Fibroblast of skin of right quadriceps (primary cell): ENCODE data around the gene SOX13.

Experiments used
- DNase-seq: peaks from one replicate; pipeline ENCODE4 v3.0.0-alpha.2; 2013

Gene SOX13

DNA sequence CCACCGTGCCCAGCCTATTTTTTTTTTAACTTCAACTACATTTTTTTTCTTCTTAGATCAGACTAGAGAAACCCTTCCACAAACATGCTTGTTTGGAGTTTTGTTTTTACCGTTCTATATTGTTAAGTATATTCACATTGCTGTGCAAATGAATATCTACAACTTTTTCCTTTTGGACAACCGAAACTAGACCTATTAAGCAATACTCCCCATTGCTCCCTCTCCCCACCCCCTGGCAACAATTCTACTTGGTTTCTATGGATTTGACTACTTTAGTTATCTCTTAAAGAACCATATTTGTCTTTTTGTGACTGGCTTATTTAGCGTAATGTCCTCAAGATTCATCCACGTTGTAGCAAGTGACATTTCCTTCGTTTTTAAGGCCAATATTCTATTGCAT, 59.8 kb downstream of the SOX13 start:
- DNase-seq = no peak

DNA sequence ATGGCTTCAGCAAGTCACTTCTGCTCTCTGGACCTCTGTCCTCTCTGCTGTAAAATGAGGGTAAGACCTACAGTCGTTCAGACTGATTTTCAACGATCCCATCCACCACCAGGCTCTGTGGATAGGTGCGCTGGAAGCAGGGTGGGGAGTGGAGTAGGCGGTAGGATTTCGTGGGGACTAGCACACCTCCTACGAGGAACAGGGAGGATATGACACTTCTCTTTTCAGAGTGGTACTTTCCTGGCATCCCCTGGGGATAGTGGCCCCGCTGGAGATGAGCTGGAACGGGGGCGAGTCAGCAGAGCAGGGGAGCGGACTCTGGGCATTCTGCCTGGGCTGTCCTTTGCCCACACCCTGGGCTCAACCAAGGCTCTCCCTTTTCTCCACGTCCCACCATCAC, 61.2 kb downstream of the SOX13 start:
- no peak for DNase-seq

DNA sequence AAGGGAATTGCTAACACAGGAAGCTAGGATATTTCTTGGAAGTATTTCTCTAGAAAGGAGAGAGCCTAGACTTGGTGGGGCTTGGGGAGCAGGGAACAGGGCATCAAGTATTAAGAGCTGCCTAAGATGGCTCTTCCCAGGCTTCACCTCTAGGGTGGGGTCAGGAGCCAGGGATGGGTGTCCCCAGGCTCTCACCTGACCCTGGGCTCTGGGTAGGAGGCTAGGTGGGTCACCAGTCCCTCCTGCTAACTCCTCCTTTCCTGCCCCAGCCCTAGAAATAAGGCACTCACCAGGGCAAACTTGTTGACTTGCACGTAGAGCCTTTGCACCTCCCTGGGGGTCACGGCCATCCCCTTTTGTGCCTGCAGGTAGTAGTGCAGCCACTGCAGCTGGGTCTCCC, 63.9 kb downstream of the SOX13 start:
- DNase-seq = no peak

DNA sequence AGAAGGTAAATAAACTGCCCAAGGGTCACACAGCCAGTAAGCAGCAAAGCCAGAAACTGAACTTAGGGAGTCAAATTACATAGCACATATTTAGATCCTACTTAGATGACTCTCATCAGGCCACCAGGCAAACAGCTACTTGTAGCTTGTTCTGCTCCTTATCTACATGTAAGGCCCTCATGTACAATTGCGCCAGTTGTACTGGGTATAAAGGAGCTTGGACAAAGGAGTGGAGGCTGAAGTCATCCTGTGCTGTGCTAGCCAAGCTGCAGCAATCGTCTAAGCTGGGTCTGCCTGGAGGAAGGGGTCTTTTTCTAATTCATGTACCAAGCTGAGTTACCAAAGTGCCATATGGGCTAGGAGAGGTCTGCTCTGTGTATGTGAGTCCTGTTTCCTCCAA, 66.2 kb downstream of the SOX13 start:
- no peak for DNase-seq

DNA sequence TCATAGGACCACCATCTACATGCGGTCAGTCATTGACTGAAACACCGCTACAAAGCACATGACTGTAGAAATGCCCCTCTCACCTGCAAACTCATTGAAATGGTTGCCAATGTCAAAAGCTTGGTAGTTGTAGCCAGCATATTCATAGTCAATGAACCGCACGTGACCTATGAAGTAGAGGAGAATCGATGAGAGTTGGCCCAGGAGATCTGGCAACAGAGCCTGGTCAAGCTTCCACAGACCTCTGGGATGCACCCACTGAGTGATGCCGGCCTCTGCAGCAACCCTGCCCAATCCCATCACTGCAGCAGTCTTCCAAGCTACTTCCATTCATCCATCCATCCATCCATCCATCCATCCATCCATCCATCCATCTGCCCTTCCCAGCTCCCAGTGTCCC, 67.0 kb downstream of the SOX13 start:
- no peak for DNase-seq

DNA sequence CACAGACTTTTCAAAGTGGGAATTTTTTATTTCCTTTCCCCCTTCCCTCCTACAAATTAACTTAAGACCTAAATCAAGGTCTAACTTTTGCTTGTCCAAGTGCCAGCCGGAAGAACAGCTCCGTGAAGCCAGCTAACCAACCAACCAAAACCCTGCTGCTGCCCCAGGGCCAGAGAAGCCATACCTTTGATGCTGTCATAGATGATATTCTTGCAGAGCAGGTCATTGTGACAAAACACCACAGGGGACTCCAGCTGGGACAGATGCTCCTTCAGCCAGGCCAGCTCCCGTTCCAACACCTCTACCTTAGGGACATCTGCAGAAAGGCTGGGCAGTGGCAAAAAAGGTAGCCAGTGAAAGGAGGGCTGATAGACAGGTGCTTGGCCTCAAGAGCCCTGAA, 68.2 kb downstream of the SOX13 start:
- DNase-seq = no peak

DNA sequence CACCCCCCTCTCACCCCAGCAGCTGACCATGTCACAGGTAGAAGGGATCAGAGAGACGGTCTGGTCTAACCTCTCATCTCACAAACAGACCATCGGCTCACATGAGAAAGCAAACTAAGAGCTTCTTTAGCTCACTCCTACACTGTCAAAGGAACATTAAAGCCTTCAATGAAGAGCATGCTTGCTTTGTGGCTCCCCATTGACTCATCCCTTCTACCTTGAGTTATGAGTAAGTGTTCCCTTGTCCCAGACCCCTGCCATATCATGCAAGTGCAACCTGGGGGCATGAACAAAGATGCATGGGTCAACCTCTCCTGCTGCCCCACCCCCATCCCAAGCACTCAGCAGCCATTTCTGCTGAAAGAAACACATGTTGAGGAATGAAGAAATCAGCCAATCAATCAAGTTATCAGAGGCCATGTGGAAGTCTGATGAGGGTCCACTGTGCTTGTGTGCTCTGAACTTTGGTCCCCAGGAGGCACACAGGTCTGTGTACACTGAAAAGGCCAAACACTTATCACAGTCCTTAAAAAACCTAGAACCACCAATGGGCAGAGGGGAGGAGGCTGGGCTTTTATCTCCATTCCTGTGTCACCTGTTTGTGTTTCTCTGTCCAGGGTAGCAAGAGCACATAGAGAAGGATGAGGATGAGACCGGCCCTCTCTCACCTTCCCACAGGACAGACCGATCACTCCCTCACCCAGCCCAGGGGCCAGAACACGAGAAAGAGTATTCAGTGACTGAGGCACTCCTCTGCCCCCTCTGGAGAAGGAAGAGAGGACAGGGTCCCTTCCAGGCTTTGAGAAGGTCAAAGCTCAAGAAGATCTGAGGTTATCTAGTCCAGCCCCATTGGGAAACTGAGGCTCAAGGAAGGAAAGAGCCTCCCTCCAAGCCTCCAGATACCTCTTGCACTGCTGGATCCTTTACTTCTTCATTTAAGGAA, 69.4 kb downstream of the SOX13 start:
- DNase-seq = no peak

DNA sequence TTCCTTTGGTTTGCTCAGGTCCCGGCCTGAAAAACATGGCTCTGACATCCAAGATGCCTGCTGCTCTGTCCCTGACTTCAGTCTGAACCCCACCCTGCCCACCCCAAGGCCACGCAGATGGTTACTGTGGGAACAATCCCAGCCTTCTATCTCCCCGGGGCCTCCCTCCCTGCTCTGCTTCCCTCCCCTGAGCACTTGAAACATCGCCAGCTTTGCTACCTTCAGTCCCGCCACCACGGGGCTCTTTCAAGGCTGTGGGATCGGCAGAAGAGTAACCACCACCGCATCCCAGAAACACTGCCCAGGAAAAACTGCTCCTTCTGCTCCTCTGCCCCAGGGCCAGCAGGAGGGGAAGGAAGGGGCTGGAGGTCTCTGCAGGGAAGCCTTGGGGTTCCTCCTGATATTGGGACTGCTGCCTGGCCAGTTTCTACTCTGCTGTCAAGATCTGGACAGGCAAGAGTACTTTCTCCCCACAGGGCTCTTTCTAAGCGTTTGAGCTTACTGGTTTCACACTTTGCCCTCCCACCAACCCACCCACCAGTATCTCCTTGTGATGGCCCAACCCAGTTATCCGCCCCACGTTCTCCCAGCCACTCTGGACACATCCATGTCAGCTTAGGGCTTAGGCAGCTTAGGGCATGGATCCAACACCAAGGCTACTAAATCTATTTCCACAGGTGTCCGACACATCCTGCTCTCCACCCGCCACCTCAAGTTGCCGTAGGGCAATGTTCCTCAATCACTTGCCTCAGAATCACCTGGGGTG, 70.5 kb downstream of the SOX13 start:
- no peak for DNase-seq

DNA sequence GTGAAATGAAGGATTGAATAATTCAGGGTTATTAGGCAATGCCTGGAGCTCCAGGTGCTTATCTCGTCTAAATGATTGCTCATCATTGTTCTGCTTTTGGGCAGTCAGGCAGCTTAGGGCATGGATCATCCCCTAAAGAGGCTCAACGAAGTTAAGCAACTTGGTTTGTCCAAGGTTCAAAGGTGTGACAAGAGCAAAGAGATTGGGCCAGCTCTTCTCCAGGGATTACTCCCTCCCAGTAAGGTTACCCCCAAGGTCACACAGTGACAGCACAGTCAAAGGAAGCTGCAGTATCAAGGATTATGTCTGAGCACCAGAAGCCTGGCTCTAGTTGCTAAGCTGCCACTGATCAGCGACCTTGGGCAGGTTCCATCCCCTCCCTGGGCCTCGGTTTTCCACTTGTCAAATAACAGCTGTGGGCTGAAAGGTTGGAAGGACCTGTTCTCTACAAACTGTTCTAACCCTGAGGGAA, 72.2 kb downstream of the SOX13 start:
- no peak for DNase-seq

DNA sequence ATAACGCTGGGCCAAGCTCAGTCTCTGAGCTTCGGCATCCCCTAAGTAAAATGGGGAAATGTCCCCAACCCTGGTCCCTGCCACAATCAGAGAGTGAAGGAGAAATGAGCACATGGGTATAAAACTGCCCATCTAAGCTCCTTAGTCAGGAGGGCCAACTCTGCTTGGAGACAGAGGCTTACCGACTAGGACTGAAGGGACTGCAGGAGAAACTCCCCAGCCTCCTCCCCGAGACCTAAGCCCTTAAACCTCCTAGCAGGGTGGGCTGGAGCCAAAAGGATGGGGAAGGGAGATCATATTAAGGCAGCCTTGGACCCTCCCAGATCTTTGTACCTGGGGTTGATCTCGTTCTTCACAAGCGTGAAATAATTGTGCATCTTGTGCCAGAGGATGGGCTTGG, 73.4 kb downstream of the SOX13 start:
- DNase-seq = no peak

DNA sequence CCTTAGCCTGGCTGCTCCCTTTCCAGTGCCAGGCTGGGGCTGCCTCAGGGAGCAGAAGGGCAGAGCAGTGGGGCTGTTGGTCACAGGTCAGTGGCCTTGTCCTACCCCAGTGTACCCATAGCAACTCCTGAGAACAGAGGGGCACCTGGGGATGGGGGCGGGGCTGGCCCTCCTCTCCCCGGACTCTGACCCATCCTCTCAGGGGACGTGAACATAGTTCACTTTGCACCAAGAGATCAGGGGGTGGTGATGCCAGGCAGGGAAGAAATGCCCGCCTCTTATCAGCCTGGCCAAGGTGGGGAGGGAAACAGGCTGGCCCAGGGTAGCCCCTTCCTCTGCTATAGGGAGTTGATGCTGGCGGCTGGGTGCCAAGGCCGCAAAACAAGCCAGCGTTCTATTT, 74.0 kb downstream of the SOX13 start:
- no peak for DNase-seq

DNA sequence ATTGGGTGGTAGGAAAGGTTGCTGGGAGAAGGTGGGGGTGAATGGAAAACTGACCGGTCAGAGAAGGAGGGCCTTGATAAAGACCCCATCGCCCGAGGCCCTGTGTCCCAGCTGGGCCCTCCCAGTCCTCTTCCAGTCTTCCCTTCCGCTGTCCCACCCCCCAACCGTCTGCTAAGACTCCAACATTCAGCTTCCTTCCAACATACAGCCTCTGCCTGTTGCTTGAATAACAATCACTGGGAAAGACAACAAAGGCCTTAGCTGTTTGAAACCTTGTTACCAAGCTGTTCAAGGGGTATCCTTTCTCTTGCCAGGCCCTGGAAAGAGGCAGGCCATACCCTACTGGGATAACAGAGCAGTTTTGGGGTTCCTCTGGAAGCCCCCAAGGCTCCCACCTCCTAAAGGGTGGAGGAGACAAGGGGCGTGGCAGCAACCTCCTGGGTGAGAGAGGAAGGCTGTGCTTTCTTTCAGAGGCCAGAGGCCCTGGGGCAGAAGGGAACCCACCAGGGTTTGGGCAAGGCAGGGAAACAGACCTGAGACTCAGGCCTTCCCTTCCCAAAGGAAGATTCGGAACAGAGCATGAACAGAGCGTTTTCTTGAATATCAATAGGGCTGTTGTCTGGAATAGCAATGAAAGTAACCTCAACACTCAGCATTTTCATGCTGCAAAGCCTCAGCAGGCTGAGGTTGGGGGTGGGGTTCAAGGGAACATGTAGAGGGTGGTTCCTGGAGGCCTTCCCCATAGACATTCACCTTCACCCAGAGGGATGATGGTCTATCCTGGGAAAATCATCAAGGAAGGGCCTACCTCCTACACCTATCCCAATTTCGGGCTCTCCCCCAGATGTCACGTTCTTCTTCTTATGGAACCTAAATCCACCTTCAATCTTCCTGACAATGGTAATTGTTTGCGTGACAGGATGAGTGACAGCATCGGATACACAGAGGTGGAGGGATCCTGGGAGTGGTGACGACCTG, 74.8 kb downstream of the SOX13 start:
- no peak for DNase-seq

DNA sequence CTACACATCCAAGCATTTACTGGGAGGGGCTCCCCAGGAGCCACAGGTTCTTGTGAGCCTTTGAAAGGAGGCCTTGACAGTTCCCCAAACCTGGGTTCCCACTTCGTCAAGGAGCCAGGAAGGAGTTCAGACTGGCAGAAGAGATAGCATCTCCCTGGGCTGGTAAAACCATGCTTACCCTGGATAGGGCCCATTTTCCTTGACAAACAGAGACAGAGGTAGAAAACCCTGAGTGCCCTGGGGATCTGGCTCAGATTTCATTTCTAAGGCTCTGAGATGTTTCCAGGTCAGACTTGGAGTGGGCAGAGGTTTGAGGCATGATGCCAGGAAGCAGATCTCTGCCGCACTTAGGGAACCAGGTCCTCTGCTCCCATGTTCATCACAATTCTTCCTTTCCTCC, 76.2 kb downstream of the SOX13 start:
- no peak for DNase-seq

DNA sequence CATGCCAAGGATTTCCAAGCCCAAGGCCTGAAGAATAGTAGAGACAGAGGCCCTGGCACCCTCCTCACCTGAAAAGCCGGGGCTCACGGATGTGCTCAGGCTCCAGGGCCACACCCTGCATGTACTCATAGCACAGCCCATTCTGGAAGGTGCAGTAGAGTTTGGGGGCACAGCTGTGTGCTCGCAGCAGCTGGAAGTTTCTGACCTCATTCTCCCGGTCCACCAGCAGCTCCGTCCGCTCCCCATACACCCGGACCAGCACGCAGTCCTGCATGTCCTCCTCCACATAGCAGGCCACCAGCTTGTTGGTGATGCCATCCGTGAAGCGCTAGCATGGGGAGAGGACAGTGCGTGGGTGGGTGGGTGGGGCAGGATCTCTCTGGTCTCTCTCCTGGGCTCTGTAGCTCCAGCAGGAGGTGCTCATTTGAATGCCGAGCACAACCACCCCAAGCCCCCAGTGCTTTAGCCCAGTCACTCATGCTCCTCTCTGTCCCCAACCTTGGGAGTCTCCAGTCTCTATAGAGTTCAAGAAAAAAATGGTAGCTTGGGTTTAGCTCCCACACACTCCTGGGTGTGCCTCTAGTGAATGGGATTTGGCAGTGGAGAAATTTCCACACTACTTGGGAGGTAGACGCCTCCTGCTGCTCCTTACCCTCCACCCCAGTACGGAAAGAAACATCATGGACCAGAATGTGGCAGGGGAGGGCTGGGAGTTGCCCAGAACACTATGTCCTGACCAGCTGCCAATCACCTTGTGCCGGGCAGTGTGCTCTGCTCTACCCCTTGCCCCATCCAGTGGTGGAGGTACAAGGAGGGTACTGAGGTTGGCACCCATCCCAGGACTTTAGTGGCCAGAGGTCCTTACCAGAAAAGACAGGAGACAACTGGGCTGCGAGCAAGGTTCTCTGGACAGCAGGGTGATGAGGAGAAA, 77.0 kb downstream of the SOX13 start:
- DNase-seq = no peak

DNA sequence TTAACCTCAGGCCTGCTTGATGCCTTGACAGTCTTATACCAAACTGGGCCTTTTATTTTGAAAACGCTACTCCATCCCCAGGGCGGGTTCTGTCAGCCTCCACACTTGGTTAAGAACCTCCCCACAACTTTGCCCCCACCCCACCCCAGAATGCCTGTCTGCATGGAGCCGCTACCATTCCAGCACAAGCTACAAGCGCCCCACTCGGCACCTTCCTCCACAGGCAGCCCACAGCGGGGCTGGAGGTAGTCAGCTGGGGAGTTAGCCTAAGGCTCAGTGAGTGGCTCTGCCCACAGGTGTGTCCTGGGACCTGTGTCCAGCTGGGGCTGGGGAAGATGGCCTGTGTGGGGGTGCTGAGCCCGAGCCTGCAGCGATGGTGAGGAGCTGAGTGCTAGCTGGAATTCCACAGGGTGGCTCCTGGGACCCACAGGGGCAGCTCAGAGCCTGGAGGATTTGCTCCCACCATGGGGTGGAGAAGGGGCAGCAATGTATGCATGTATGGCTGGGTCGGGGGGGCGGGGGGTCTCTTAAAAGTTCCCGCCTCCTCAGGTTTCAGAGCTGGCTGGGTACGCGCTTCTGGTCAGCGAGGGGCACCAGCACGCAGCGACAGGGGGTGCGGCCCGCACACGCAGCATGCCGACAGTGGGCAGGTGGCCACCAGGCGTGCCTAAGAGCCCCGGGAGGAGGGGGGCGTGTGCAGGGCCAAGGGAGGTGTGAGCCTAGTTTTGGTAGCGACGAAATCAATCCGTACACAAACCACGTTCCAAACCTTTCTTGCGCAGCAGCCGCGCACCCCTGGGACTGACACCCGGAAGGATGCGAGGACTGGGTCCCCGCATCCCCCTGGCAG, 78.0 kb downstream of the SOX13 start:
- no peak for DNase-seq

DNA sequence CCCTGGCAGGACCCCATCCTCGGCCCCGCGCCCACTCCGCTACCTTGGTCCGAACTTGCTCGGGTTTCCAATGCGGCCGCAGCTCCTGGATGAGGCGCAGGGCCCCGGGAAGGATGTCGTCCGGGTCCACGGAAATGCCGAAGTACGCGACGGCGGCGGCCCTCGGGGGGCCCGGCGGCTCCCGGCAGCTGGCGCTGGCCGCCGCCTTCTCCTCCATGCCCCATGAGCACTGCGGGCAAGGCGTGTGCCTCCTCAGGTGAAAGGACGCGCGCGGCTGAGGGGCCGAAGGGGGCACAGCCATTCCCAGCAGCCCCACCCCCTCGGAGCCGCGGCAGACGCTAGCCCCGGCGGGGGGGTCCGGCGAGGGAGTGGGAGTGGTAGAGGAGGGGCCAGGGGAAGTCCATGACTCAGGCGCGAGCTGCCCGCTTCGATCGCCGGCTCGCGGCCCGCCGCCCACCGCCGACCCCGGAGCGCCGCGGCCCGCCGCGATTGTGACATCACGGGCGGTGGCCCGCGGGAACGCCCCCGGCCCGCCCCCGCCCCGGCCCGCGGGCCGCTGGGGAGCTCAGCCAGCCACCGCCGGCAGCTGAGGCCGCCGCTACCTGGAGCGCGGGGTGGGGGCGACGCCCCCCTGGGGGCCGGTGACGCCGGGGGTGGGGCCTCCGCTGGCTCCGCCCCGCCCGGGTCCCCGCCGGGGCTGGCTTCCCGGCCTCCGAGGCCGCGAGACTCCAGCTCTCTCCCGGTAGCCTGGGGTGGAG, 78.8 kb downstream of the SOX13 start, which contains the start of gene ETNK2:
ETNK2 (minus strand) TSS at position 493 of the 758 bp plus-strand sequence; CDS start at position 301, 192 bp downstream.
- DNase-seq = peak; percentile 50

DNA sequence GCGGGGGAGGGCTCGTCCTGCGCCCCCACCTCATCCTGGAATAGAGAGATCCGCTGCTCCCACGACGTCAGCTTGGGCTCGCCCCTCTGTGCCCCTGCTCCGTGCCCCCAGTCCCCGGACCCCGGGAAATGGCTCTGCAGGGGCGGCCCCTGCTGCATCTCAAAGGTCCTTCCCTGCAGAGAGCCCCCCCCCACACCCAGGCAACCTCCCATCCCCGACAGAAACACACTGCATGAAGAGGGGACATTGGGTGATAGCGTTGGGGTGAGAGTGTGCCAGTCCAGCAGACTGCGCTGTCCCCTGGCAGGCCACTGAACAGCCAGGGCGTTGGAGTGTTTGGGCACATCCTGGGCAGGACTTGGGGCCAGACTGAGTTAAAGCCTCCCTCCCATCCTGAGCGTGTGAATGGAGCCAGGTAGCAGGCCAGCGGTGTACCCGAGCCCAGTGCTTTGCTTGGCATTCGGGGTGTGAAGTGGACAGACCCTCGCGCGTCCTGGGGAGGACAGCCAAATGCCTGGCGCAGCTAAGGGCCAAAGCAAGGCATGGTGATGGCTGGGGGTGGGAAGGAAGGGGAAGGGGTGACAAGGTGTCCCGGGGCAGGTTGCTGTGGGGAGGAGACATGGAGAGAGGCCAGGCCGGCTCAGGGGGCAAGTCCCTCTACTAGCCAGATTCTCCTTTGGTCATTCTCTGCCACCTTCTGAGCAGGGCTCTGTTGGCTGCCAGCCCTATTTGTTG, 79.6 kb downstream of the SOX13 start:
- no peak for DNase-seq

DNA sequence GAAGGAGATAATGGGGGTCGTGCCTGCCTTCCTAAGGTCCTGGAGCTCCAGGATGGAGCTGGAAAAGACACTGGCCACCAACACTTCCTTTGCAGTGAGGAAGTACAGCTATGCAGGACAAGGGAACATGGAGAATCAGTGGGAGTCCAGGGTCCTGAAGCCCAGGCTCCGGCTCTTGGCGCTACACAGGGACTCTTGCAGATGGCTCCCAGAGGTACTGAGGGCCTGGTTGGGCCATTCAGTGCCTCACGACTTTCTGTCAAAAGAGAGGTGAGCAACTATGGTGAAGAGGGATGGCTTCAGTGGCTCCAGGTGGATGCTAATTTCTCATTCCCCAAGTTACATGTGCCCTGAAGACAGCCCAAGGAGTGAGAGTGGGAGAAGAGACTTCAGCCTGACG, 80.8 kb downstream of the SOX13 start:
- no peak for DNase-seq
